ENCODE data around the gene HGF. TPM values are rescaled to one million over a fixed set of nuclear protein-coding genes. Genes with fewer than 3 reads are reported as not detected.

HGF gene
- total RNA-seq, 2 donors from 2014 or later = 2.9 to 6.9 TPM

GRCh38 chr7:81672872-81673271, 97.0 kb downstream of the HGF start:
- Histone ChIP-seq H3K4me1 (no peaks in the 10 kb centered on the region), H3K4me3 (no peak overlapping the region), H3K9me3 (no peaks in the 10 kb centered on the region), H3K27me3 (no peaks in the 10 kb centered on the region), H3K36me3 (replicated peaks in 1 of 2; ENCODE audit: insufficient read depth in 1 of 2, low read depth in 2 of 2) (no peaks in the 10 kb centered on the region), H3K27ac (no peak overlapping the region)
- WGBS, 2 donors = 96 to 100% methylated on average over 1 of the region's 1 CpG
- TF ChIP-seq POLR2A (IDR thresholded peaks at IDR 0.05) (no peak), CTCF (IDR thresholded peaks at IDR 0.05) (no peak)
- no peak for ATAC-seq
- no peak for DNase-seq
- intact Hi-C loops (cut with DNase I) = no loop called here

GRCh38 chr7:81669476-81670105, 100.3 kb downstream of the HGF start:
- 65 to 70% methylated on average over 3 of the region's 3 CpGs for WGBS, 2 donors
- TF ChIP-seq POLR2A (IDR thresholded peaks at IDR 0.05) = no peak
- TF ChIP-seq CTCF (IDR thresholded peaks at IDR 0.05) = no peak
- H3K27ac ChIP-seq = no peak overlapping the region
- intact Hi-C loops (cut with DNase I) = no loop called here
- ATAC-seq (no peak), DNase-seq (no peak)
- H3K4me3 ChIP-seq = no peak overlapping the region
- no peaks in the 10 kb centered on the region for H3K9me3 ChIP-seq
- no peaks in the 10 kb centered on the region for H3K4me1 ChIP-seq
- no peaks in the 10 kb centered on the region for H3K36me3 ChIP-seq (replicated peaks in 1 of 2; ENCODE audit: insufficient read depth in 1 of 2, low read depth in 2 of 2)
- no peaks in the 10 kb centered on the region for H3K27me3 ChIP-seq

GRCh38 chr7:81666209-81666608, 103.6 kb downstream of the HGF start:
- H3K36me3 ChIP-seq (replicated peaks in 1 of 2; ENCODE audit: insufficient read depth in 1 of 2, low read depth in 2 of 2) = no peaks in the 10 kb centered on the region
- DNase-seq (no peak), ATAC-seq (no peak)
- TF ChIP-seq CTCF (IDR thresholded peaks at IDR 0.05) (no peak), POLR2A (IDR thresholded peaks at IDR 0.05) (no peak)
- 52 to 60% methylated on average over 1 of the region's 1 CpG for WGBS, 2 donors
- H3K27ac ChIP-seq = no peak overlapping the region
- no peaks in the 10 kb centered on the region for H3K4me1 ChIP-seq
- no peaks in the 10 kb centered on the region for H3K9me3 ChIP-seq
- no peaks in the 10 kb centered on the region for H3K27me3 ChIP-seq
- intact Hi-C loops (cut with DNase I) = no loop called here
- H3K4me3 ChIP-seq = no peak overlapping the region

- no peak overlapping the region for H3K27ac ChIP-seq
Observed at GRCh38 chr7:81665236-81665635, 104.6 kb downstream of the HGF start.

More at GRCh38 chr7:81665236-81665635, 104.6 kb downstream of the HGF start:
- no peaks in the 10 kb centered on the region for H3K36me3 ChIP-seq (replicated peaks in 1 of 2; ENCODE audit: insufficient read depth in 1 of 2, low read depth in 2 of 2)
- DNase-seq = no peak
- no peaks in the 10 kb centered on the region for H3K4me1 ChIP-seq
- 29 to 33% methylated on average over 3 of the region's 3 CpGs for WGBS, 2 donors
- TF ChIP-seq CTCF (IDR thresholded peaks at IDR 0.05) (no peak), POLR2A (IDR thresholded peaks at IDR 0.05) (no peak)
- no peak for ATAC-seq
- H3K9me3 ChIP-seq = no peaks in the 10 kb centered on the region
- H3K4me3 ChIP-seq = no peak overlapping the region
- no peaks in the 10 kb centered on the region for H3K27me3 ChIP-seq
- intact Hi-C loops (cut with DNase I) = no loop called here
